Right lobe of liver (tissue), 6 donors: ENCODE results near the gene ADAMTS4. TPM values are rescaled to one million over a fixed set of nuclear protein-coding genes. Genes with fewer than 3 reads are reported as not detected.
A peak's percentile ranks its signal among the peaks of the same experiment; 100 is the strongest.

Experiments used
- ATAC-seq, 4 donors: fragments of 200-7000 bp; cut with Tn5 transposase; one replicate each; pipeline ENCODE4 v1.9.1; 2020; ENCODE audit warnings: mild to moderate bottlenecking in 4 of 4, moderate library complexity in 4 of 4
- DNase-seq, 3 donors: peaks; one replicate each; pipeline ENCODE4 v3.0.0-alpha.2; 2020
- H3K27ac ChIP-seq, 3 donors: fragments of 200-600 bp; one replicate each; pipeline ENCODE4 v1.8.0; 2022
- H3K27me3 ChIP-seq, 2 donors: fragments of 200-600 bp; one replicate each; pipeline ENCODE4 v1.8.0; 2022
- H3K36me3 ChIP-seq, 4 donors: fragments of 200-600 bp; sonication (generic) in 1 of 4; one replicate each; pipeline versions ENCODE4 v1.5.1 to v1.8.0; 2017 to 2022; ENCODE audit warnings: control low read depth in 1 of 4
- H3K4me1 ChIP-seq, 4 donors: fragments of 200-600 bp; sonication (generic) in 1 of 4; one replicate each; pipeline versions ENCODE4 v1.5.1 to v1.8.0; 2017 to 2022; ENCODE audit warnings: control low read depth in 1 of 4
- H3K4me3 ChIP-seq, 3 donors: fragments of 200-600 bp; one replicate each; pipeline ENCODE4 v1.8.0; 2022
- H3K9me3 ChIP-seq, 4 donors: fragments of 200-600 bp; sonication (generic) in 1 of 4; one replicate each; pipeline versions ENCODE4 v1.5.1 to v1.8.0; 2017 to 2022; ENCODE audit warnings: control low read depth in 1 of 4
- POLR2A ChIP-seq: fragments of 450-650 bp; IDR thresholded peaks from one replicate; pipeline ENCODE4 v1.6.1; 2017; ENCODE audit warnings: antibody characterized with exemption, mild to moderate bottlenecking
- WGBS: methylation state at CpG from one replicate; pipeline ENCODE4 v1.1.6; 2018; ENCODE audit warnings: low coverage, low lambda C conversion rate; ENCODE audit not compliant: insufficient coverage; ENCODE audit errors: missing lambda C conversion rate; 5-methylcytosine and 5-hydroxymethylcytosine counted together
- intact Hi-C, 2 donors: fragments of 100-400 bp; cut with DNase I; formaldehyde crosslinking; loops; one replicate each; pipeline versions ENCODE4 v1.11.2 to v1.14.1; 2022
- total RNA-seq, 6 experiments: library from RNA; depleted of rRNA in 2 of 6; stranded (reverse); fragments of >200 nt in 2 of 6; fragmentation: NEBNext Ultra II Directional in 3 of 6; extraction: Animal tissue kit (Norgen Biotek cat#: 25700) in 3 of 6; gene quantifications; one replicate each; pipeline versions ENCODE4 v1.1.0 to v1.2.4, GENCODE V29; 2016 to 2023
- TF ChIP-seq, protein P1 (sequence below), 4 donors: fragments of 200-600 bp in 3 of 4; fragments of 450-650 bp in 1 of 4; IDR thresholded peaks; one replicate each; pipeline versions ENCODE4 v1.5.1 to v1.8.0; 2016 to 2022; ENCODE audit warnings: antibody characterized with exemption in 4 of 4, mild to moderate bottlenecking in 2 of 4
- donor health status: DM: no; HTN: yes; CAD: no.
- donor health status: DM: no; HTN: no; CAD: no.
- donor health status: DM: no; HTN: no; CAD: no.
- donor health status: DM: no; HTN: yes; CAD: no.
- donor health status: DM: no; HTN: yes; CAD: no.

ADAMTS4 gene
- total RNA-seq, 6 experiments from 2014 or later: 0.29 to 11.0 (median 2.1) TPM

- Histone ChIP-seq H3K9me3 (no peaks in the 10 kb centered on the region), H3K27ac (no peak overlapping the region), H3K4me1 (peaks cover 0 to 15% (median 5%) of the 10 kb centered on the region in 4 donors), H3K27me3 (no peaks in the 10 kb centered on the region), H3K4me3 (no peak overlapping the region), H3K36me3 (peaks cover 0 to 40% (median 14%) of the 10 kb centered on the region in 4 donors)
- ATAC-seq (no peak), DNase-seq (peak in 1 of 3 donors; percentile 3)
- TF ChIP-seq POLR2A: no peak
- TF ChIP-seq, protein P1, sequence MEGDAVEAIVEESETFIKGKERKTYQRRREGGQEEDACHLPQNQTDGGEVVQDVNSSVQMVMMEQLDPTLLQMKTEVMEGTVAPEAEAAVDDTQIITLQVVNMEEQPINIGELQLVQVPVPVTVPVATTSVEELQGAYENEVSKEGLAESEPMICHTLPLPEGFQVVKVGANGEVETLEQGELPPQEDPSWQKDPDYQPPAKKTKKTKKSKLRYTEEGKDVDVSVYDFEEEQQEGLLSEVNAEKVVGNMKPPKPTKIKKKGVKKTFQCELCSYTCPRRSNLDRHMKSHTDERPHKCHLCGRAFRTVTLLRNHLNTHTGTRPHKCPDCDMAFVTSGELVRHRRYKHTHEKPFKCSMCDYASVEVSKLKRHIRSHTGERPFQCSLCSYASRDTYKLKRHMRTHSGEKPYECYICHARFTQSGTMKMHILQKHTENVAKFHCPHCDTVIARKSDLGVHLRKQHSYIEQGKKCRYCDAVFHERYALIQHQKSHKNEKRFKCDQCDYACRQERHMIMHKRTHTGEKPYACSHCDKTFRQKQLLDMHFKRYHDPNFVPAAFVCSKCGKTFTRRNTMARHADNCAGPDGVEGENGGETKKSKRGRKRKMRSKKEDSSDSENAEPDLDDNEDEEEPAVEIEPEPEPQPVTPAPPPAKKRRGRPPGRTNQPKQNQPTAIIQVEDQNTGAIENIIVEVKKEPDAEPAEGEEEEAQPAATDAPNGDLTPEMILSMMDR (IDR thresholded peaks at IDR 0.05): no peak
- intact Hi-C loops: no loop called here
- WGBS: 44% methylated on average over 1 of the region's 1 CpG
Measured at GRCh38 chr1:161172349-161172748, 26.5 kb downstream of the ADAMTS4 start.

DNA sequence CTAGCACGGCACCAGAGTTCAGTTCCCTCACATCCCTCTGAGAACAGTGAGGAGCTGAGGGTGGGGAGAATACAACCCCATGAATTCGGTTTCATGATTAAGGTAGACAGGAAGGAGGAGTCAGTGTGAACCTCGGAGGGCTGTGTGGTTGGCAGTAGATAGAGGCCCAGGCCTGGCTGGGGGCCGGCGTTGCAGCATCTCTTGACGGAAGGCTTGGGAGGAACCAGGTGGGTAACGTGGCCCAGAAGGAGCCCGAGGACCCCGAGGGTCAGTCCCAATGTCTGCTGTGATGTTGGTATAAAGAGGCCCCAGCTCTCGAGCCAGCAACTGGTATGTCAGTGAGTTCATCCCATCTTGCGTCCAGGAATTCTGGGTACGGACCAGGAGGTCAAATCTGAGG, 27.2 kb downstream of the ADAMTS4 start:
- H3K4me3 ChIP-seq: no peak overlapping the region
- no peak for ATAC-seq
- peaks cover 0 to 40% (median 14%) of the 10 kb centered on the region in 4 donors for H3K36me3 ChIP-seq
- WGBS: 76% methylated on average over 5 of the region's 12 CpGs
- DNase-seq: no peak
- H3K27me3 ChIP-seq: no peaks in the 10 kb centered on the region
- intact Hi-C loops: no loop called here
- no peaks in the 10 kb centered on the region for H3K9me3 ChIP-seq
- no peak overlapping the region for H3K27ac ChIP-seq
- no peak for TF ChIP-seq POLR2A
- TF ChIP-seq, protein P1 (IDR thresholded peaks at IDR 0.05): no peak
- peaks cover 0 to 15% (median 7%) of the 10 kb centered on the region in 4 donors for H3K4me1 ChIP-seq

DNA sequence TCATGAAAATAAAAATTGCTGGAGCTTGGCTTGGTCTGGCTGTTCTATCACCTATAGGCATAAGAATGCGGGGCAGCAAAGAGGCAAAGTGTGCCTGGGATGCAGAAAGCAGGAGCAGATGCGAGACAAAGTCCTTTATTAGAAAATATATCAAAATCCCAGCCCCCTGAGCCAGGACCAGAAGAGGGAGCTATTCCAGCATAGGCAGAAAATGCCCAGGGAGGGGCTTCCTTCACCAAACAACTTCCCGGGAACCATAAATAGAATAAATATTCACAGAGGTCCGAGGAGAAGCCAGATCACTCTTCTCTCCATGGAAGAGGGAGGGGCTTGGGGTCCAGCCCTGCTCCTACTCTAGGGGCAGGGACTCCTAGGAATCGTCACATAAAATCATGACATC, 27.7 kb downstream of the ADAMTS4 start:
- intact Hi-C loops: no loop called here
- no peak for DNase-seq
- Histone ChIP-seq H3K4me1 (peaks cover 0 to 16% (median 5%) of the 10 kb centered on the region in 4 donors), H3K4me3 (no peak overlapping the region), H3K9me3 (no peaks in the 10 kb centered on the region), H3K27me3 (no peaks in the 10 kb centered on the region), H3K27ac (no peak overlapping the region), H3K36me3 (peaks cover 0 to 40% (median 14%) of the 10 kb centered on the region in 4 donors)
- no peak for TF ChIP-seq POLR2A
- TF ChIP-seq, protein P1 (IDR thresholded peaks at IDR 0.05): peak in 1 of 4 donors; percentile 11
- ATAC-seq: no peak
- 51% methylated on average over 3 of the region's 5 CpGs for WGBS

DNA sequence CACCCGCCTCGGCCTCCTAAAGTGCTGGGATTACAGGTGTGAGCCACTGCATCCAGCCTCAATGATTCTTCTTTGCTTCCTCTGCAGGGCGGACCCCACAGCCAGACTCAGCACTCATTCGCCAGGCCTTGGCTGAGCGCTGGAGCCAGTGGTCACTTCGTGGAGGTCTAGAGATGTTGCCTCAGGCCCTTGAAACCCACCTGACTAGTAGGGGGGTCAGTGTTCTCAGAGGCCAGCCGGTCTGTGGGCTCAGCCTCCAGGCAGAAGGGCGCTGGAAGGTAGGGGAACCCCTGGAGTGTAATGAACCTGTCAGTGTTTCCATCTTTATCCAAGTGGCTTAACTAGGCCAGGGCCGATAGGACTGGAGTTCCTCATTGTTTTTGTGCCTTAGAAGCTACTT, 29.9 kb downstream of the ADAMTS4 start:
- Histone ChIP-seq H3K36me3 (peaks cover 0 to 28% (median 9%) of the 10 kb centered on the region in 4 donors), H3K9me3 (no peaks in the 10 kb centered on the region), H3K4me3 (no peak overlapping the region), H3K4me1 (peaks cover 0 to 16% (median 8%) of the 10 kb centered on the region in 4 donors), H3K27me3 (no peaks in the 10 kb centered on the region), H3K27ac (no peak overlapping the region)
- DNase-seq (no peak), ATAC-seq (no peak)
- TF ChIP-seq, protein P1 (IDR thresholded peaks at IDR 0.05): no peak
- no peak for TF ChIP-seq POLR2A
- 90% methylated on average over 2 of the region's 9 CpGs for WGBS
- intact Hi-C loops: no loop called here
